AG04450 (cell line): Measurements from ENCODE around the gene YPEL1. TPM values are rescaled to one million over a fixed set of nuclear protein-coding genes. Genes with fewer than 3 reads are reported as not detected.

Source experiments
- CTCF ChIA-PET: fragments of 300-600, 350-600 bp; formaldehyde crosslinking; extraction: SDS; loops from one replicate; lab custom pipeline; 2022; ENCODE audit warnings: antibody characterized with exemption, inconsistent platforms; lab: Charles Lee
- POLR2A ChIA-PET: fragments of 350-600 bp; formaldehyde crosslinking; extraction: SDS; loops from one replicate; lab custom pipeline; 2021; ENCODE audit warnings: antibody characterized with exemption, inconsistent platforms; lab: Yijun Ruan, JAX
- DNase-seq: peaks from one replicate; pipeline ENCODE4 v3.0.0-alpha.2; 2011; ENCODE audit warnings: low read depth, low spot score
- H3K27ac ChIP-seq: one replicate; pipeline ENCODE4 v1.5.1; 2012; ENCODE audit warnings: low read depth, low read length, control low read depth
- H3K27me3 ChIP-seq: one replicate; pipeline ENCODE4 v1.6.0; 2012; ENCODE audit warnings: low read length; ENCODE audit not compliant: control insufficient read depth, insufficient read depth
- H3K4me3 ChIP-seq: 2 replicates; pipeline ENCODE4 v1.5.1; 2011; ENCODE audit warnings: mild to moderate bottlenecking, low read depth, low read length, control low read depth
- H3K9me3 ChIP-seq: 2 replicates; pipeline ENCODE4 v1.5.1; 2012; ENCODE audit warnings: low read length; ENCODE audit not compliant: control insufficient read depth, insufficient read depth
- CTCF ChIP-seq: IDR thresholded peaks from 2 replicates; pipeline ENCODE4 v1.5.1; 2011; ENCODE audit warnings: low read depth, low read length, control low read depth, inconsistent platforms
- polyA plus RNA-seq: library from polyadenylated mRNA; depleted of rRNA; stranded (reverse); fragments of >200 nt; gene quantifications from 2 replicates; pipeline ENCODE4 v1.2.3, GENCODE V29; 2011

The YPEL1 gene
- polyA plus RNA-seq, 1 experiment: 5.5 TPM

DNA sequence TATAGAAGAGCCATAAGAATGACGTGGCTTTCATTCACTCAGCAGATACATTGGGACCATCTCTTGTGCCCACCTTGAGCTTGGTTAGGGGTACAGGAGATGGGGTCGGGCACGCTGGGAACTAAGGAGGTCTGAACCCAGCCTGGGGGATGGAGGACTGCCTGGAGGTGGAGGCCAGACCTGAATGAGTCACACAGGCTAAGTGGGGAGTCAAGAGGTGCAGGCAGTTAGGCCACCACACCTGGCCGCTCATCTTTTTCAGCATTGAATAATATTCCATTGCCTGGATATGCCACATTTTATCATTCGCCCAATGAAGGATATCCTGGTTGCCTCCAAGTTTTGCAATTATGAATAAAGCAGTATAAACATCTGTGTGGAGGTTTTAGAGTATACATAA lies 73.6 kb downstream of the YPEL1 start:
- H3K27ac ChIP-seq: no peak overlapping the region
- no peak for TF ChIP-seq CTCF
- H3K27me3 ChIP-seq: peaks cover 2% of the 10 kb centered on the region
- DNase-seq: no peak
- ChIA-PET CTCF (no interaction called here), POLR2A (no interaction called here)
- H3K9me3 ChIP-seq: no peaks in the 10 kb centered on the region; the same call in 1 of the 2 replicates
- no peak overlapping the region for H3K4me3 ChIP-seq

DNA sequence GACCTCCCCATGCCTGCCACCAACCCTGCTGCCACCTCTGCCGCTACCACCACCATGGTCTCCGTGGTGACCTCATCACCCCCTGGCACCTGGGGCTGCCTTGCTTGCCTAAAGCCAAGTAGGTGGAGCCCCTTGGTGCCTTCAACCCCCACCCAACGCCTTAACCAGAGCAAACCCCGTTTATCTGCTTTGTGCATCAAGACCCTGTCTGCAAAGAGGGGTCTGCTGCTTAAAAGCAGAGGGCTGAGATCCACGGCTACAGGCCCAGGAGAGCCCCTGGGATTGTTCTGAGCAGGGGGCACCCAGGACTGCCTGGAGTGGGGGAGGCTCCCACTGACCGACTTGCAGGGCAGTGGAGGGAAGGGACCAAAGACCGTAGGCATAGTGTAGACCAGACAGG lies 74.7 kb downstream of the YPEL1 start:
- no peak for DNase-seq
- TF ChIP-seq CTCF: no peak
- Histone ChIP-seq H3K27me3 (peaks cover 2% of the 10 kb centered on the region), H3K9me3 (no peaks in the 10 kb centered on the region; the same call in 1 of the 2 replicates), H3K27ac (no peak overlapping the region), H3K4me3 (no peak overlapping the region)
- POLR2A ChIA-PET: no interaction called here
- CTCF ChIA-PET: no interaction called here

DNA sequence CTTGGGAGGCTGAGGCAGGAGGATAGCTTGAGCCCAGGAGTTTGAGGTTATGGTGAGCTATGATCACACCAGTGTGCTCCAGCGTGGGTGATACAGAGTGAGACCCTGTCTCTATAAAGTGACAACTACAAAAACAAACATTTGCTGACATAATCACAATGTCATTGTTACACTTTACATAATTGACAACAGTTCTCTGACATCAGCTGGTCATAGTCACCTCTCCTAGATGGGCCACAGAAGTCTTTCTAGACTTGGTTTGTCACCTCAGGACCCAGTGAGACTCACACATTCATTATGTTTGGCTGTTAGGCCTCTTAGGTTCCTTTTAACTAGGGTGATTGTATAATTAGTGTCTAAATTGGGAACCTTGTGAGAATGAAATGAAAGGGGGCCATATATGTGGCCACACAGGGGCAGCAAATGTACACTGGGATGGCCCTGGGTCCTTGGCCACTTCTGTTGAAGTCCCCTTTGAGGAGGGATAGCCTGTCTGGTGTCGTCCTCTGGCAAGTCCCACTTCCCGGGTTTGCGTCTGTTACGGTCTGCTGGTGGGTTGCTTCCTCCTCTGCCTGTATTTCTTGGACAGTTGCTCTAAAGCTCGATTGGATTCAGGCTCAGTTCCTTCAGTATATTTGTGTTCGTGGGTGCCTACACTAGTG lies 75.6 kb downstream of the YPEL1 start:
- ChIA-PET CTCF (interaction anchor here (0.6 kb wide), 1 partner anchor 678 kb away, joined by 3 read pairs; the partner anchor contains the start of gene LZTR1), POLR2A (interaction anchor here (0.6 kb wide), 1 partner anchor 23 kb away, joined by 4 read pairs; no protein-coding TSS in a partner anchor)
- Histone ChIP-seq H3K9me3 (no peaks in the 10 kb centered on the region; the same call in 1 of the 2 replicates), H3K4me3 (no peak overlapping the region), H3K27me3 (peaks cover 2% of the 10 kb centered on the region), H3K27ac (no peak overlapping the region)
- no peak for TF ChIP-seq CTCF
- no peak for DNase-seq

DNA sequence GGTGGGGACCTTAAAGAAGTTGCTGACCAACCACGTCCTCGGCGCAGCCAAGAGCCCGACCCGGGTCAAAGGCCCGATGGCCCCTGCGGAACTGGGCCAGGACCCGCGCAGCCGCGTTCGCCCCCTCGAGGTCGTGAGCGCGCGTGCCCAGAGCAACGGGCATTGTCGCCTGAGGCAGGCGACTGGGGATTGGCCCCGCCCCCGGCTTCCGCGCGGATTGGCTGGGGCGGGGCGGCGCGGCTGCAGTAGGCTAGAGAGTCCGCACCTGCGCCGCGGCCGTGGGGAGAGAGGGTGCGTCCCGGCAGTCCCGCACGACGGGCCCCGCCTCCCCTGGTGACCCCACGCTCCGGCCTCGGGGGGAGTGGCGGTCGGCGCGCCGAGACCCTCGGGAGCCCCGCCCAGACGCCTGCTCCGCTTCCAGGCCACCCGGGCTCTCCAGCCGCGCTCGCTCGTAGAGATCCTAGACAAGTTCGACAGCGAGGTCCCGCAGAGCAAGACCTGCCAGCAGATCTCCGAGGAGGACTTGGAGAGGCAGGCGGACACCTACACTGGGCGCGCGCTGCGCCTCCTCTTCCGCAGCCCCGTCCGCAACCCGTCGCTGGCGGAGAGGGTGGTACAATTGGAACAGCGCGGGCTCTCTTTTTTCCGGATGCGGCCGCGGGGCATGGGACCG lies 78.1 kb downstream of the YPEL1 start:
- Histone ChIP-seq H3K27me3 (peaks cover 2% of the 10 kb centered on the region), H3K4me3 (peak overlapping the region; percentile 60), H3K27ac (no peak overlapping the region), H3K9me3 (no peaks in the 10 kb centered on the region; the same call in 1 of the 2 replicates)
- DNase-seq: no peak
- POLR2A ChIA-PET: interaction anchor here (0.9 to 1.1 kb wide), 2 partner anchors 9 to 11 kb away, joined by 3 to 4 read pairs; partner anchors contain the start of gene PPIL2
- TF ChIP-seq CTCF: no peak
- CTCF ChIA-PET: interaction anchor here (1.3 kb wide), 1 partner anchor 11 kb away, joined by 8 read pairs; no protein-coding TSS in a partner anchor

DNA sequence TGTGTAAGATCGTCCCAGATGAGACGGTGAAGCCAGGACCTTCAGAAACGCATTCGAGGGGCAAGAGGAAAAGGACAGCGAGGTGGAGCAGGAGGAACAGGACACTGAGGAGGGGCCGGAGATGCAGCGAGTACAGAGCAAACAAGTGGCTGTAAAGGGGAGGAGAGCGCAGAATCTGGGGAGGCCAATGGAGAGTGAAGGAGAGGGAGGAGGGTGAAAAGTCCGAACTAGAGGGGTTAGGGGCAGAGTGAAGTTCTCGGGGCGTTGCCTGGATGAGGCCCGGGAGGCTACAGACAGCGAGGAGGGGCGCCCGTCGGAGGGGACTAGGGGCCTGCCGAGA lies 78.6 kb downstream of the YPEL1 start:
- Histone ChIP-seq H3K27ac (no peak overlapping the region), H3K27me3 (peaks cover 2% of the 10 kb centered on the region), H3K4me3 (peak overlapping the region; percentile 60), H3K9me3 (no peaks in the 10 kb centered on the region; the same call in 1 of the 2 replicates)
- ChIA-PET POLR2A (no interaction called here), CTCF (interaction anchor here (1.3 kb wide), 1 partner anchor 10 kb away, joined by 8 read pairs; no protein-coding TSS in a partner anchor)
- no peak for TF ChIP-seq CTCF
- no peak for DNase-seq
